HG03469 (cell line): Measurements from ENCODE around the gene COL10A1.

ENCODE experiments used
- ATAC-seq: cut with Tn5 transposase; IDR thresholded peaks from one replicate; pipeline ENCODE4 v1.9.1; 2021; ENCODE audit warnings: mild to moderate bottlenecking, moderate library complexity, moderate number of reproducible peaks; ENCODE audit not compliant: unreplicated experiment

Gene COL10A1

DNA sequence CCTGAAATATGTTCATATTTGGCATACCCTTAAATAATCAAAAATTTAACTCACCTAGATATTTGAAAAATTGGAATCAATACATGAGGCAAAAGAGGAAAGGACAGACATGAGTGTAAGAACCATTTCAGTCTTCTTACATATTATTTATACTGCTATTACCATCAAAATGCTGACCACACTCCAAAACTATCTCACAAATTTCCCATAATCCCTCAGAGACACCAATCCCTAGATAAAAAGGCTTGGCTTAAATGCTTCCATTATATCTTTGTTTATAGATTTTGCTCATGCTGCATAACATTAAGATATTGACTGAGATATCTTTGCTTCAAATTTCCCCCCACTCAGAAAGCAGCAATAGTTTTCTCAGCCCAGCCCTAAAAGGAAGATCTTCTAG lies 37.0 kb downstream of the COL10A1 start:
- no peak for ATAC-seq

DNA sequence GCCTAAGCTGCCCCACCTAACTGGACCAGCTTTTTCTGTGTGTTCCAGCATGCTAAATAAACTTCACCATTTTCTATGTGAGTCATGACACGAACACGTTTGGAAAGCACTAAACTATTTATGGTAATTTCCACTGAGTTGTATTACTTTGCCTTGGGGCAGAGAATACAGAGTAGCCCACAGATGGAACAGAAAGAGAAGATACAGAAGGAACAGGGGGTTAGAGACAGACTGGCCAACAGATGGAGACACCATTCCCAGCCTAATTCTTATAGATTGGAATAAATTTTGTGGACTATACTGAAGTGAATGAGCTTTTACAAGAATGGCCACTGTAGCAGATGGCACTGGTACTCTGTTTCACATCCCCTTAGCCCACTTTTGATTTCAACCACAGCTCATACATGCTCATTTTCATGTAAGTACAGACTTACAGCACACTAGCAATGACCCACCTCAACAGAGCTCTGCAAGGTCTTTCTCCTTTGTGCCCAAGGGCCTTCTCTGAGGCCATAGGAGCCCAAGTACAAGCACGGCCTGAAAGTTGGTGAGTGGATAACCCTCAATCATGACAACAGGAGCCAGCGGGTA lies 38.4 kb downstream of the COL10A1 start:
- peak; percentile 91 for ATAC-seq

DNA sequence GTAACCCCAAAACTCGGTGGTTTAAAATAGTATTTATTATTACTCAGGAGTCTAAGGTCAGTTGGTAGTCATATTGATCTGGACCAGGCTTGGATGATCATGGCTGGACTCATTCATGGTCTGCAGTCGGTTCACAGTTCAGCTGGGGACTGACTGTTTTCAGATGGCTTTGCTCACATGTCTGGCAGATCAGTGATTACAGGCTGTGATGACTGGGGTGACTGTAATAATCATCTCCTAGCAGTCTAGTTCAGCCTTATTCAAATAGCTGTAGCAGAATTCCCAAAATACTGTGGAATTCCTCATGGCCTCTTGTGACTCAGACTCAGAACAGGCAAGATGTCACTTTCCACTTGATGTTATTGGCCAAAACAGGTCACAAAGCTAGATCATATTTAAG lies 41.6 kb downstream of the COL10A1 start:
- no peak for ATAC-seq

DNA sequence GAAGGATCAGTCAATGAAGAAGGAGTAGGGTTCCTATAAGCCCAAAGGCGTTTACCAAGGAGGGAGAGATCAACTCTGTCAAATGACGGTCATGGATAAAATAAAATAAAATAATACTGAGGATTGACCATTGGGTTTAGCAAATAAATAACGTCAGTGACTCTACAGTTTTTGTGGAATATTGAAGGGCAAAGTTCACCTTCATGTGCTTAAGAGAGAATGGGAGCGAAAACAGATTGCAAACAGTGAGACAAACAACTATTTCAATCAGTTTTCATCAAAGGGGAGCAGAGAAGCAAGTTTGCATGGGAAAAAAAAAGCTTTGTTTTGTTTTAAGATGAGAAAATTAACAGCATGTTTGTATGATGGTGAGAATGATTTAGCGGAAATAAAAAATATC lies 42.9 kb downstream of the COL10A1 start:
- no peak for ATAC-seq

DNA sequence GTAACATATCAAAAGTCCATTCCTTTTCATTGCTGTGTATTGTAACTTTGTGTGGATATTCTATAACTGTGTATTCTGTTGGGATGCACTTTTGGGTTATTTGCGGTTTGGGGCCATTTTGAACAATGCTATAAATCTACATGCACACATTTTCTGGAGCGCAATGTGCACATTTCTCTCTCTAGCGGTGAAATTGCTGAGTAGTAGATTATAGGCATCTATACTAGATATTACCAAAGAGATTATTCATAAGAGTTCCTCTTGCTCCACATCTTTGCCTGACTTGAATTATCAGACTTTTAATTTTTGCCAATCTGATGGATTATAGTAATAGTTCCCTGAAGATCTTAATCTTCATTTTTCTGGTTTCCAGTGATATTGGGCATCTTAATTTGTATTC lies 47.0 kb downstream of the COL10A1 start:
- ATAC-seq = no peak

DNA sequence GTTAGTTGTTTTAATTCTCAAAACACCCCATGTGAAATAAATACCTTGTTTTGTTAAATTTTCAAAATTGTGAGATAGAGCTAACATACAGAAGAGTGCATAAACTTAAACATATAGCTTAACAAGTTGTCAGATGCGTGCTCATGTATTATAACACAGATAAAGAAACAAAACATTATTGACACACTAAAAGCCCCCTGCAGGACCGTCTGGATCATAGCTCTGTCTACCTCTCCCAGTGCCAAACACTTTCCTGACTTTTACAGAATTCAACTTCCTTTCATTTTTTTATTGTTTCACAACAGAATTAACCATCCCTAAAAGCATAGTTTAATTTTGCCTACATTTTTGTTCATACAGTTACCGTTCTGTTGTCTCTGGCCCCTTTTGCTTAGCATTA lies 47.4 kb downstream of the COL10A1 start:
- ATAC-seq = no peak

DNA sequence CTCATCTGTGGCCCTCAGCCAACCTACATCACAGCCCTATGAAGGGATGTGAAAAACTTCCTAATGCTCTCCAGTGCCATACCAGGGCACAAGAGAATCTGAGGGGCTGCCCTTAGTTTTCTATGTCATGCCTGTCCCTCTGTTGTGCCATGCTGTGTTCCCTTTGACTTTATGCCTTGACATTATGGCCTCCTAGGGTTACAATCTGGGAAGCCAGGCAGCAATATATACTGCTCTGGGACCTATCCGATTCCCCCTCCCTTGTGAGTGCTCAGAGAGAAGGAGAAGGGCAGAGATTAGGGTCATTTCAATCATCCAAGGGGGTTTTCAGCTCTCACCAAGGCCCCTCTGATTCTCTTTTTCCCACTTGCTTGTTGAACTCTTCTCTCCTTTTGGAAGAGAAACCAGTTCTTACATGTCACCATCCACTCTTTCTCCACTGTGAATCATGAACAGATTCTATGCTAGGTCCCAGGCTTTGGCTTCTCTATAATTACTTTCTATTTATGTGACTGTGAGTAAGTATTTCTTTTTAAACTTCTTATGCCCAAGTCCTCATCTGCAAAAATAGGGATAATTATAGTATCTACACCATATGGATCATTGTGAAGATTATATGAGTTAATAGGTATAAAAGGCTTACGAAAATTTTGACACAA lies 51.1 kb downstream of the COL10A1 start:
- ATAC-seq = no peak

DNA sequence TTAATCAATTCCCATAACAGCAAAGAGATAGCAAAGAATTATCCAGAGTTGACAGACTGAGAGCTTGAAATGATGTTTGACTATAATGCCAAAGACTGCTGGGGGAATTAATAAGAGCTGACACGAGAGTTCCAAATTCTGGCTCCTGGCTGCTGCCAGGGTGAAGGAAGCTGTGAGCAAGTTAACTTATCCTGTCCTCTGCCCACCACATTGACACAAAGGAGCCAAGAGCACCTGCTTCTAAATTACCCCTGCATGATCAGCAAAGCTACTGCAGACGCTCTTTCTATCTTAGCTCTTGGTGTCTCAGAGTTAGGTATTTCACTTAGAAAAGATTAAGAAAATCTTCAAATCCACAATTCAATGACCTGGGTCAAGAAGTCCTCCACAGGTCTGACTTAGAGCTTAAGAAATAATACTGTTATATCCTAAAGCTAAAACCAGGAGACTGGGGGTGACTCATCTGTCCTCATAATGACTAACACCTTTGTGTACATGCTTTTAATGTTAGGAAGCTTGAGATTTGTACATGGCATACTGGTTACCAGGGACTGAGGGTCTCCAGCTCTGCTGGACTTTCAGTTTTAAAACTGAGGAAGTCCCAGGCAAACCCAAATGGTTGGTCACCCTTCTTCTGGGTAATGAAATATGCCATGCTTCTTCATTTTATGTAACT lies 52.0 kb downstream of the COL10A1 start:
- ATAC-seq = peak; percentile 40

DNA sequence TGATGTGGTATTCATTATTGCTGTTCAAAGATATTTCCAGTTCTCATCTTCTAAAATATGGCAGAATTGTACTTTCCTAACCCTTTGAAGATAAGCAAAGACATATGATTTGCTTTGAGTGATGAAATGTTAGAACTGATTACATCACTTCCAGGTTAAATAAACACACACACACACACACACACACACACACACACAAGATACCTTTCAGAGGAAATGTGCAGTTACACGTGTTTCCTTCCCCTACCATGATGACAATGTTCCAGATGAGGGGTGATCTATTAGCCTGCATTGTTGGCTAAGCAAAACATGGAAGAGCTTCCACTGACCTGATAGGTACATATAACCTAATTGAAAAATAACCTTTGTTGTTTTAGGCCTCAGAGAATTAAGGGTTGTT lies 53.6 kb downstream of the COL10A1 start:
- no peak for ATAC-seq

DNA sequence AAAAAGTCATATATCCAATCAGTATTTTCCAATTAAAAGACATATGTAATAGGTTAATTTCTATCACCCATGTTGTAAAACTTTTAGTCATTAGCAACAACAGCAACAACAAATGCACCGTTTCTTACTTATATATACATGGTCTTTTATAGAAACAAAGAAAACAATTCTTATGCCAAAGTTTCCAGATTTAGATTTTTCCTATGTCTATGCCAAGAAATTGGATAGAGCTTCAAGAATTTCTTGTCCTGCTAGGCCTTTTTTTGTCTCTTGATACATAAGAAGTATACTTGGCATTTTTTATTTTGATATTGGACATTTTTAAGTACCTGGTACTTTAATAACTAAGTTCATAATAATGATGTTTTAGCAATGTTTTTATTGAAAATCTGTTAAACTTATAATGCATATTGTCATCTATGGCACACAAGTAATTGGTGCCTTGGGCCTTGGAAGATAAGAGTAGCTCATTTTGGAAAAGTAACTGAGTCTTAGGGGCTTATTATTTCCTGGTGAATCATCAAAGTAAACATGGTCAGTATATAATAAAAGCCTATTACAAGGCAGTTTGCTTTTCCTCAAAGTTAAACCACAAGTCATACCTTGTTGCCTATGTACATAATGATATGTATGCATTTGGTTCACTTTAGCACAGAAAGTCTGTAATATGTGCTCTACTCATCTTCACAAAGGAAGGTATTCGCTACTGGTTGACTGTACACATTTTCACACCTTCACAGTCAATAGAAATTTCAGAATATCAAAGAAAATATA lies 55.1 kb downstream of the COL10A1 start:
- ATAC-seq = no peak

DNA sequence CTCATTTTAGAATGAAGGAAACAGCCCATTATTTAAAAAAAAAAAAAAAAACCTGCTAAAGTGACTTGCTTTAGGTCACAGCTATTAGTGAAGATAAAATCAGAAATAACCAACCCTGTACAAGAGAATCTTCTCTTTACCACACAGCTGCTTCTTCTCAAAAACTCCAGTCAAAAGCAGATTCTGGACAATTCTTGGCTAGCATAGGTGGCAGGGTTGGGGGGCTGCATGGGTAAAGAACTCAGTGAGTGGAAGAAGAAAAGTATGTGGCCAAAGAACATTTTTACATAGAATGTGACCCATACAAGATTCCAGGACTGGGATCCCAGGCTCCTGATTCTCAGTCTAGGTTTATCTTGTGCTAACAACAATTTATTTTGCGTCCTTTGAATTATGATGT lies 55.8 kb downstream of the COL10A1 start:
- no peak for ATAC-seq
